GM19099 (cell line): Measurements from ENCODE around the gene CELSR3.
A peak's percentile ranks its signal among the peaks of the same experiment; 100 is the strongest.

Source experiments
- POLR2A ChIP-seq: IDR thresholded peaks from 3 replicates; pipeline ENCODE4 v1.6.1; 2011; ENCODE audit warnings: low read depth; ENCODE audit not compliant: insufficient read length; ENCODE audit errors: extremely low read depth

CELSR3 gene

GRCh38 chr3:48693826-48694225 is 31.1 kb upstream of the CELSR3 start:
- TF ChIP-seq POLR2A, result no peak

GRCh38 chr3:48692551-48692950 is 29.9 kb upstream of the CELSR3 start:
- TF ChIP-seq POLR2A, result no peak

GRCh38 chr3:48690846-48691458 is 28.3 kb upstream of the CELSR3 start:
- no peak for TF ChIP-seq POLR2A

- no peak for TF ChIP-seq POLR2A
Measured at GRCh38 chr3:48689384-48689783, 26.7 kb upstream of the CELSR3 start.

GRCh38 chr3:48688737-48689075 is 26.0 kb upstream of the CELSR3 start:
- TF ChIP-seq POLR2A, result no peak

GRCh38 chr3:48688032-48688736 is 25.5 kb upstream of the CELSR3 start:
- no peak for TF ChIP-seq POLR2A

GRCh38 chr3:48687220-48687678 is 24.6 kb upstream of the CELSR3 start:
- no peak for TF ChIP-seq POLR2A

GRCh38 chr3:48686538-48687219 is 24.0 kb upstream of the CELSR3 start:
- TF ChIP-seq POLR2A, result no peak

- TF ChIP-seq POLR2A, result peak; percentile 90
Measured at GRCh38 chr3:48685603-48686511, 23.2 kb upstream of the CELSR3 start, which contains the start of gene NCKIPSD. TSS of gene NCKIPSD (minus strand) at chr3:48685915. CDS start at chr3:48685807, 108 bp downstream.

- TF ChIP-seq POLR2A, result no peak
Measured at GRCh38 chr3:48685293-48685602, 22.6 kb upstream of the CELSR3 start.

GRCh38 chr3:48684480-48685143 is 21.9 kb upstream of the CELSR3 start:
- no peak for TF ChIP-seq POLR2A

- TF ChIP-seq POLR2A, result no peak
Measured at GRCh38 chr3:48684054-48684349, 21.3 kb upstream of the CELSR3 start.

GRCh38 chr3:48682786-48683185 is 20.1 kb upstream of the CELSR3 start:
- TF ChIP-seq POLR2A, result no peak

- TF ChIP-seq POLR2A, result no peak
Measured at GRCh38 chr3:48681974-48682610, 19.4 kb upstream of the CELSR3 start.
